GM18505 (cell line): ENCODE results near the gene NAXD.
A peak's percentile ranks its signal among the peaks of the same experiment; 100 is the strongest.

Experiments used
- ATAC-seq: cut with Tn5 transposase; IDR thresholded peaks from one replicate; pipeline ENCODE4 v1.9.1; 2021; ENCODE audit not compliant: unreplicated experiment
- POLR2A ChIP-seq: IDR thresholded peaks from 4 replicates; pipeline ENCODE4 v1.6.1; 2011; ENCODE audit warnings: borderline replicate concordance; ENCODE audit not compliant: insufficient read depth, insufficient read length; ENCODE audit errors: extremely low read depth

NAXD gene

GRCh38 chr13:110610955-110611595 is 4.3 kb upstream of the NAXD start:
- no peak for TF ChIP-seq POLR2A
- no peak for ATAC-seq

GRCh38 chr13:110615005-110615321 is 382 bp upstream of the NAXD start:
- ATAC-seq, result no peak
- no peak for TF ChIP-seq POLR2A

GRCh38 chr13:110616103-110617101 is 1.1 kb downstream of the NAXD start:
- TF ChIP-seq POLR2A, result peak; percentile 51
- ATAC-seq, result peak; percentile 40

- no peak for TF ChIP-seq POLR2A
- ATAC-seq, result no peak
These were observed 2.2 kb downstream of the NAXD start for GRCh38 chr13:110617321-110618072.

GRCh38 chr13:110618167-110618566 is 2.8 kb downstream of the NAXD start:
- ATAC-seq, result no peak
- no peak for TF ChIP-seq POLR2A

- no peak for TF ChIP-seq POLR2A
- ATAC-seq, result no peak
These were observed 3.4 kb downstream of the NAXD start for GRCh38 chr13:110618780-110619179.

- TF ChIP-seq POLR2A, result no peak
- ATAC-seq, result no peak
These were observed 5.3 kb downstream of the NAXD start for GRCh38 chr13:110620596-110620995.

- no peak for TF ChIP-seq POLR2A
- ATAC-seq, result no peak
These were observed 9.7 kb downstream of the NAXD start for GRCh38 chr13:110624766-110625756.

- no peak for TF ChIP-seq POLR2A
- no peak for ATAC-seq
These were observed 10.5 kb downstream of the NAXD start for GRCh38 chr13:110625771-110626321.

- TF ChIP-seq POLR2A, result no peak
These were observed 11.2 kb downstream of the NAXD start for GRCh38 chr13:110626521-110626920.

GRCh38 chr13:110627351-110627750 is 12.0 kb downstream of the NAXD start:
- no peak for ATAC-seq
- TF ChIP-seq POLR2A, result no peak

More at GRCh38 chr13:110626521-110626920, 11.2 kb downstream of the NAXD start:
- ATAC-seq, result no peak
